Lower leg skin (tissue), 4 donors: ENCODE data around the gene LRG1. TPM values are rescaled to one million over a fixed set of nuclear protein-coding genes. Genes with fewer than 3 reads are reported as not detected.

ENCODE experiments used
- DNase-seq, 2 donors: peaks; one replicate each; pipeline ENCODE4 v3.0.0-alpha.2; 2019; ENCODE audit warnings: low spot score in 2 of 2
- H3K4me3 ChIP-seq: fragments of 200-600 bp; sonication (generic); 2 replicates; pipeline ENCODE4 v1.5.1; 2017; ENCODE audit warnings: mild to moderate bottlenecking, low read depth; ENCODE audit not compliant: poor library complexity, severe bottlenecking
- CTCF ChIP-seq, 3 donors: fragments of 450-650 bp; IDR thresholded peaks; one replicate each; pipeline ENCODE4 v1.5.1; 2016; ENCODE audit warnings: antibody characterized with exemption in 3 of 3, mild to moderate bottlenecking in 3 of 3, moderate library complexity in 2 of 3
- POLR2A ChIP-seq, 2 donors: fragments of 450-650 bp; IDR thresholded peaks; one replicate each; pipeline ENCODE4 v1.6.1; 2016 to 2017; ENCODE audit warnings: antibody characterized with exemption in 2 of 2, mild to moderate bottlenecking in 1 of 2, moderate library complexity in 1 of 2
- WGBS, 2 donors: methylation state at CpG; one replicate each; pipeline ENCODE4 v1.1.5; 2018; 5-methylcytosine and 5-hydroxymethylcytosine counted together
- intact Hi-C: fragments of 100-400 bp; cut with DNase I; formaldehyde crosslinking; loops from one replicate; pipeline ENCODE4 v1.15.0; 2023; ENCODE audit warnings: low total_unique reads
- total RNA-seq, 4 donors: library from RNA; depleted of rRNA; stranded (reverse); fragments of >200 nt; gene quantifications; one replicate each; pipeline ENCODE4 v1.1.0, GENCODE V29; 2016

LRG1 gene
- total RNA-seq, 4 donors from 2014 or later = 1.8 to 9.9 (median 2.7) TPM

GRCh38 chr19:4510435-4511255 lies 29.2 kb downstream of the LRG1 start:
- WGBS, 2 donors = 79 to 85% methylated on average over 34 to 36 of the region's 37 CpGs
- no peak for DNase-seq
- no peak for TF ChIP-seq POLR2A (IDR thresholded peaks at IDR 0.05)
- no peak for TF ChIP-seq CTCF (IDR thresholded peaks at IDR 0.05)
- H3K4me3 ChIP-seq = no peak overlapping the region
- intact Hi-C loops = no loop called here

- no peak overlapping the region for H3K4me3 ChIP-seq
- 70 to 86% methylated on average over 13 to 15 of the region's 21 CpGs for WGBS, 2 donors
- TF ChIP-seq POLR2A (IDR thresholded peaks at IDR 0.05) (no peak), CTCF (IDR thresholded peaks at IDR 0.05) (no peak)
- intact Hi-C loops = no loop called here
- no peak for DNase-seq
These were observed 31.1 kb downstream of the LRG1 start for GRCh38 chr19:4508698-4509097.

GRCh38 chr19:4507804-4508203 lies 32.0 kb downstream of the LRG1 start:
- 74 to 80% methylated on average over 17 of the region's 17 CpGs for WGBS, 2 donors
- TF ChIP-seq CTCF (IDR thresholded peaks at IDR 0.05) = no peak
- no peak for TF ChIP-seq POLR2A (IDR thresholded peaks at IDR 0.05)
- intact Hi-C loops = no loop called here
- no peak for DNase-seq
- H3K4me3 ChIP-seq = no peak overlapping the region

GRCh38 chr19:4507150-4507452 lies 32.7 kb downstream of the LRG1 start:
- 85 to 86% methylated on average over 8 to 12 of the region's 12 CpGs for WGBS, 2 donors

GRCh38 chr19:4506449-4507149 lies 33.2 kb downstream of the LRG1 start:
- intact Hi-C loops = no loop called here
- no peak overlapping the region for H3K4me3 ChIP-seq
- TF ChIP-seq CTCF (IDR thresholded peaks at IDR 0.05) = no peak
- TF ChIP-seq POLR2A (IDR thresholded peaks at IDR 0.05) = no peak
- WGBS, 2 donors = 78 to 85% methylated on average over 17 of the region's 17 CpGs
- DNase-seq = no peak

More at GRCh38 chr19:4507150-4507452, 32.7 kb downstream of the LRG1 start:
- TF ChIP-seq CTCF (IDR thresholded peaks at IDR 0.05) = no peak
- TF ChIP-seq POLR2A (IDR thresholded peaks at IDR 0.05) = no peak
- intact Hi-C loops = no loop called here
- H3K4me3 ChIP-seq = no peak overlapping the region
- no peak for DNase-seq
